Stimulated activated CD4-positive, alpha-beta T cell treated with anti-CD3 and anti-CD28 coated beads, Interleukin-1b, Interleukin-23, amount 100 ng/mL, for 24 hours (primary cell): ENCODE results near the gene UBTD1.
"Not testable (repeated sequence)": the region's sequence is repeated elsewhere in the genome, so short reads cannot be mapped to it uniquely, and the experiment has no call there.

Source experiments
- DNase-seq, 4 experiments: peaks; one replicate each; pipeline ENCODE4 v3.0.0-alpha.2; 2020; ENCODE audit warnings: low read depth in 4 of 4, low spot score in 1 of 4

UBTD1 gene

GRCh38 chr10:97512993-97513392, 14.3 kb downstream of the UBTD1 start:
- DNase-seq, result no peak

GRCh38 chr10:97514344-97514743, 15.6 kb downstream of the UBTD1 start:
- no peak for DNase-seq

GRCh38 chr10:97515271-97515978, 16.7 kb downstream of the UBTD1 start:
- no peak for DNase-seq

- DNase-seq, result no peak
These were observed 18.5 kb downstream of the UBTD1 start for GRCh38 chr10:97517096-97517750.

- DNase-seq, result no peak
These were observed 19.1 kb downstream of the UBTD1 start for GRCh38 chr10:97517778-97518300.

GRCh38 chr10:97518301-97519043, 19.7 kb downstream of the UBTD1 start:
- DNase-seq, result no peak

GRCh38 chr10:97519342-97519741, 20.6 kb downstream of the UBTD1 start:
- DNase-seq, result no peak

- DNase-seq, result no peak
These were observed 21.8 kb downstream of the UBTD1 start for GRCh38 chr10:97520520-97520919.

- no peak for DNase-seq
These were observed 22.4 kb downstream of the UBTD1 start for GRCh38 chr10:97520978-97521761.

GRCh38 chr10:97522071-97522470, 23.3 kb downstream of the UBTD1 start:
- no peak for DNase-seq

GRCh38 chr10:97522937-97523336, 24.2 kb downstream of the UBTD1 start:
- DNase-seq, result no peak

GRCh38 chr10:97525086-97525485, 26.4 kb downstream of the UBTD1 start:
- DNase-seq, result no peak

- no peak for DNase-seq
These were observed 27.0 kb downstream of the UBTD1 start for GRCh38 chr10:97525683-97526110.

- not testable (repeated sequence) for DNase-seq
These were observed 30.2 kb downstream of the UBTD1 start for GRCh38 chr10:97528876-97529275.

- DNase-seq, result no peak
These were observed 31.2 kb downstream of the UBTD1 start for GRCh38 chr10:97529685-97530465.

GRCh38 chr10:97531401-97531986, 32.8 kb downstream of the UBTD1 start:
- no peak for DNase-seq

- DNase-seq, result no peak
These were observed 34.4 kb downstream of the UBTD1 start for GRCh38 chr10:97532935-97533671.

GRCh38 chr10:97533888-97534287, 35.2 kb downstream of the UBTD1 start:
- no peak for DNase-seq

GRCh38 chr10:97534746-97535367, 36.1 kb downstream of the UBTD1 start:
- peak in 1 of 4 experiments; percentile 24 for DNase-seq
